HG03108 (cell line): ENCODE measurements around the gene PRDM5.

Source experiments
- ATAC-seq: cut with Tn5 transposase; IDR thresholded peaks from one replicate; pipeline ENCODE4 v1.9.1; 2021; ENCODE audit warnings: moderate library complexity; ENCODE audit not compliant: unreplicated experiment

PRDM5 gene

DNA sequence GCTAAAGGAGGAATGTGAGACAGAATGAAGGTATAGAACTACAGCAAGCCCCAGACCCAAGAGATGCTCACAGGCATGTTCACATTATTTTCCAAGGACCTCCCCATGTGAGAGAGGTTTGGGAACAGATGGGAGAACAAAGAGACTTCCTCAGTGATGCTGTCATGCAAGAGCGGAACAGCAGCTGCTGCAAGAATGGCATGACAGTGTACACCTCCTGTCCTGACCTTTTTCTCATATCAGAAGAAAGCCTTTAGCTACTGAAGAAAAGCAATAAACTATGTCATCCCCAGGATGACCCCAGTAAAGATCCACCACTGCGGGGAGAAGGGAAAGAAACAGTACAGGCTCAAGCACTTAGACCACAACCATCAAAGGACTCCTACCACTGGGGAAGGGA lies 7.2 kb downstream of the PRDM5 start:
- no peak for ATAC-seq

DNA sequence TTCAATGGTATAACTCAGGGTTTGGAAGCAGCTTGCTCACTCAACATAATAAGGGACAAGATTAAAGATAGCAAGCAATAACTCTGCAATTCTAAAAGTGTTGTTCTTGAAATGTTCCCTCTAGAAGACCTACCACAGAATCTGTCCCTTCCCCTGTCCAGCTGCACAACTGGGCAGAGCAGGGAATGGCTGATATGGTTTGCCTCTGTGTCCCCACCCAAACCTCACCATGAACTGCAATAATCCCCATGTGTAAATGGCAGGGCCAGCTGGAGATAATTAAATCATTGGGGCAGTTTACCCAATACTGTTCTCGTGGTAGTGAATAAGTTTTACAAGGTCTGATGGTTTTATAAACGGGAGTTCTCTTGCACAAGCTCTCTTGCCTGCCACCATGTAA lies 19.1 kb downstream of the PRDM5 start:
- no peak for ATAC-seq

DNA sequence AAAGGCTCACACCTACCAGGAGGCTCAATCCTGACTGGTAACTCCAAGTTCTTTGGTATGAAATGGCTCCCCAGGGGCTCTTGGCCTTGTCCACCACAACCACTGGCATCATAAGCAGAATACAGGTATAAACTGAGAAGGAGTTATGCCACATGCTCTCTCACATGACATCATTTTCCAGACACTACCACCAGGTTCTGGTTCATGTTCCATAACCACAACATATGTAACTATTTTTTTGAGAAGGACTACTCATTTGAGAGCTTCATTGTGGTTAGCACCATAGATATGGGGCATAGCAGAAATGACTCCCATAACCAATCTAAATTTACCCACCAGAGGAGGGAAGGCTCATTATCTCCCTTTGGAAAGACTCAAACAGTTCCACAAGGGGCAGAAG lies 19.6 kb downstream of the PRDM5 start:
- ATAC-seq = no peak

DNA sequence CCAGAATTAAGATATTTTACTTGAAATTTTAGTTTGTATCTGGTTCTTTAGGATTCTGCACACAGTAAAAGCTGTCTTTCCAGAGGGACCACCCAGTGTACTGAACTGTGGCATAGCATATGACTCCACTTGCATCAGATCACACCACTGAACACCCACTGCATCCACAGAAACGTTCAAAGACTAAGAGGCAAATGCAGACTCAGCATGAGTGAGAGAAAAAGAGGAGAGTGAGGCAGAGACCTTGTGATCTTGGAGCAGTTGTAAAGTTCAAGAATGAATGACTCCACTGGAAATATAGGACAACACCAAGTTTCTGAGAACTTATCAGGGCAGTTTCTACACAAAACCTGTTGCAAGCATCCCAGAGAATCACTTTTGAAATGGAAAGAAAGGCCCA lies 20.8 kb downstream of the PRDM5 start:
- no peak for ATAC-seq

DNA sequence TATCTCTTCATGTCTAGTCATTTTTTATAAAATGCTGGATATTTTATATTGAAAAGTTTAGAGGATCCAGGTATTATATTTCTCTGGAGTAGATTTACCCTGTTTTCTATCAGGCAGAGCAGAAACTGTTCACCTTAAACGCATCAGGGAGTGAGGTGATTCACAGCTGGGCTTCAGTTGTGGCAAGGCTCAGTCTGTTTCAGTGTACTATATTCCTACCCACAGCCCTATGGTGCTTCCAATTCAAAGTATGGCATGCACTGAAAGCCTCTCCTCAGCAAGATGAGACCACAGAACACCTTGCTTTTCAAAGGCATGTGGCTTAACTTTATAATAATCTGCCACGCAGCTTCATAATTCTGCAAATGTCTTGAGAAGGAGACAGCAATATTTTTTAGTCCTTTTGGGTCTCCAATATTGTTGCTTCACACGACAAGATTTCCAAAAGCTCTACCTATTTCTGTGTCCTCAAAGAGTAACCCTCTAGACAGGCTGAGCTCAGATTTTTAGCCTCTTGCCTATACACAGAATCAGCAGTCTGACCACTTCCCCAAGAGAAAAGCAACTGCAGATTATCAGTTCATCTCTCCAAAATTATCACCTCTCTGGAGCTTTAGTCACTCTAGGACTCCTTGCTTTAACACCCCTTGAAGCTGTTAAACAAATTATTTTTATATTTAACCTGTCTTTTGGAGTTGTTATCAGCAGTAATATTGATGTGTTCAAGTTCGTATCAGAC lies 24.4 kb downstream of the PRDM5 start:
- ATAC-seq = no peak

DNA sequence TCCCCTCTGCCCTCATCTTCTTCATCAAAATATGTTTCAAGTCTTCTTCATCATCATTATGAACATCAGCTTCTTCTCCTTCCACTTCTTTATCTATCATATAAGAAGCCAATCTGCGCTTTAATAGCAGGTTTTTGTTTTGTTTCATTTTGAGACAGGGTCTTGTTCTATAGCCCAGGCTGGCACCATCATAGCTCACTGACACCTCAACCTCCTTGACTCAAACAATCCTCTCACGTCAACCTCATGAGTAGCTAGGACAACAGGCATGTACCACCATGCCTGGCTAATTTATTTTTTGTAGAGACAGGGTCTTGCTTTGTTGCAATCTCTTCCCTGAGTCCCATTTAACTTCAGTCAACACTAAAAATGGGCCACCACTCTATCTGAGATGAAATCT lies 27.0 kb downstream of the PRDM5 start:
- no peak for ATAC-seq

DNA sequence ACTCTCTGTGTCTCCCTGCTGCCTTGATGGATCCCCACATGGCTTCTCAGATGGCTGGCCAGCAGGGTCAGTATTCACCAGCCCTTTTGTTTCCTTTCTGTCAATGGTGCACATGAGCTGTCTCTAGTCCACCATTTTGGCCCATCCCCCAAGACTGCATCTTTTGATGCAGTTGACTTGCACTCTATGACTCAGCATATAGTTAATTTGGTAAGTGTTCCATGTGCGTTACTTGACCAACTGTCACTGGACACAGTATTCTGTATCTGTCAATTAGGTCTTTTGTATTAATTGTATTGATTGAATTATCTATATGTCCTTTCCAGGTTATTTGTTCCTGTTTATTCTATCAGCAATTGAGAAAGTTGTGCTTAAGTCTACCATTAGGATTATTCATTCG lies 29.2 kb downstream of the PRDM5 start:
- no peak for ATAC-seq

DNA sequence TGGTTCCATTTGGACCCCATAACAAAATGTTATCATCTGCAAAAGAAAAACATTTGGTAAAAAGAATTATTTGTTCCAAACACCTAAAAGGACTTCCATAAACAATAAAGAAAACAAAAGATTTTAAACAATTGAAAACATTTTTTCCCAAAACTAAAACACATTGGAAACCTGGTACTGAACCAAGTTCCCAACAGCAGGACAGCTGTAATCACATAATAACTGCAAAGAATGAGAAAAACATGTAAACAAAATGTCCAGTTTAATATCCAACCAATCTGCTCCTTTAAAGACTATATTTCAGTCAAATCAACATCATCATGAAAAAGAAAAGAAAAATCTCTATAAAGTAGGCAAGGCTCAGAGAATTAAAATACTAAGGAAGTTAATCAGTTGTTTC lies 36.3 kb downstream of the PRDM5 start:
- ATAC-seq = no peak

DNA sequence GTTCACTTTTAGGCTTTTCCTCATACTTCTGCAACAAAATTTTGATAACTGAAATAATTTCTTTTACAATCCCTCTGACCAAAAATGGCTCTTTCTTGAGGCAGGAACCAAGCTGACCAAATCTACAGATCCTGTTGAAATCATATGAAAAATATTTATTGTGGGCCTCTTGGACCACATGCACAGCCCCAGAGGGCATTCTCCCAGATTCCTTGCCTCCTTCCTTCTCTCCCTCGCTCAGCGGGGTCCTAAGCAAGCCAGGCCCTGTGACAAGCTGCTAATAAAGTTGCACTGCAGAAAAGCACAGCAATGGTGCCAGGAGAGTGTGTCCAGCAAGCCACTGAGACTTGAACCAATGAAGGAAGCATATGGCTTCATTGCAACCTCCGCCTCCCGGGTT lies 40.7 kb downstream of the PRDM5 start:
- ATAC-seq = no peak

DNA sequence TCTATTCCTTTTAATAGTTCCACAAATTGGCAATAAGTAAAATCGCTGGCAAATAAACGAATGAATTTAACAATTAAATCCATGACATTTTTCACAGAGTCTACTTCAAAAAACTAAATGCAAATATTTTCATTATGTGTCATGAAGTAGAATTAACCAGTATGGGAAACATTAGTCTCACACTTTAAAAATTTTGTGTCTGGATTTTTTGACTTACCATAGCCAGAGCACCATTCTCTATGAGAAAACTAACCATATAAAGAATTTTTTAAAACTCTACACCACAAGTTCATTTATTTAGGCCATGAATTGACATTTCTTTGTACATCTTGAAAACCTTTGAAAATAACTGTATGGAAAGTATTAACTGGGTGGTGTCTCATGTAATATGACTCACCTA lies 41.2 kb downstream of the PRDM5 start:
- no peak for ATAC-seq

DNA sequence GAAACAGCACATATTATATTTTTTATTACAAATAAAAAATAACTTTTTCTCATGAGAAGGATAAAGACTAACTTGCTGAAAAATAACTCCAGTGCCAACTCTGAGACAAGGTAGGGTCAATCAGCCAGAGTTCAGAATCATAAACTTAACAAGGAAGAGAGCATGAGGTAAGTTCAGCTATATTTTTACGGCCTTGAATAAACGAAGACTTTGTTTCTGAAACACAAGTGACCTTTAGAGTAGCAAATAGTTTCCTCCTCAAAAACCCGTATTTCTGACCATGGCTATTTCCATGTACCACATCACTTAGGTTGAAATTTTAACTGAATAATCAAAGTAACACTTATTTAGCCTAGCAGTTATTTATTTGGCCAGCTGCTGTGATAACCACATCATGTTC lies 45.5 kb downstream of the PRDM5 start:
- ATAC-seq = no peak

DNA sequence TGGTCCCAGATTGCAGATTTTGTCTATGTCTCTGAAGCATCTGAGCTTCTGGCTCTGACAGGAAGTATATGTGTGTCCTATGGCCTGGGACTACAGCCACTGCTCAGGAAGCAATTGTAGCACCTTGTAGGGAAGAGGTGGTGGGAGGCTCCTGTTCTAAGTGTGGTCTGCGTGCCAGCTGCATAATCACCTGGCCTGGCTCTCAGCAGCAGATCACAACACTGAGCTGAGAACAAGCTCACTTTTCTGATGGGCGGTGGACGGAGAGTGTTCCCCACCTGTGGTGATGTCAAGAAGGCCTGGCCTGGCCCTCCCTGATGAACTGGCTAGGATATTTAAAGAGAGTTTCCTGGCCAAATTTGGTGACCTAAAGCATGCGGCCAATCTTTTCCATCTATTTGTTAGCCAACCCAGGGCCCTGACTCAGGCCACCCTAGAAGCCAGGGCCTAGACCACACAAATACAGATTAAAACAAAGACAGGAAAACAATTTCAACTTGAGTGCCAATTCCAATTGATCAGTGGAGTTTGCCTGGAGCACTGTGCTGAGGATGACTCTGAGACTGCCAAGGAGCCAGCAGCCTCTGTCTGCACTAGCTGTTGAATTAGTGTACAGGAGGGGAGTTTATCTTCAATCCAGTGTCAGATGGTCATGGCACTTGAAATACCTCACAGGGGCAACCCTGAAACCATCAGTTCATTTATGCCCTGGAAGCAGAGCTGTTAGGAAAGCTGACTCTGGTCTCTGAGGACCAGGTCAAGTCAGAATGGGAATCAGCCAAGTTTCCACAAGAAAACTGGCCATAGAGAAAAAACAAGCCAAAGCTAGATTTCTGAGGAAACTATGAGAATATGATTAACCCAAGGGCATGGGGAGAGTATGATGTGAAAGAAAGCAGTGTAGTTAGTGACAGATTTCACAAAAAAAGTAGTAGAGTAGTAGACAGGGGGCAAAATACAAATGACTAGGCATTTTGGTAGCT lies 47.4 kb downstream of the PRDM5 start:
- ATAC-seq = no peak

DNA sequence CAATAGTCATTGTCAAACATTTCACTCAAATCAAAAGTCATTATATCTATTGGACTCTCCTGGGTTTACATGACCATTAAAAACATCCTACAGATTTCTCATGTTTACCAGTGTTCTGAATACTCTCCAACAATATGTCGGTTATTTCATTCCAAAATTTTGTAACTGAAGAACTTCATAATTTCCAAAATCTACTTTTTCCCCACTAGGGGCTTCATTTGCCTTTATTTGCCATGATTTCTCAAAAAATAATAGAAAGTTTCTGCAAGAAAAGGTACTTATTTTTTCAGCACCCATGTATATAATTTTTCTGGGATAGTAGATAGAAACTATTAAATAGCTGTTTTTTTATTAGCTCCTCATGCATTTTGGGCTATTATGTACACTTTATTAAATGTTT lies 49.0 kb downstream of the PRDM5 start:
- no peak for ATAC-seq

DNA sequence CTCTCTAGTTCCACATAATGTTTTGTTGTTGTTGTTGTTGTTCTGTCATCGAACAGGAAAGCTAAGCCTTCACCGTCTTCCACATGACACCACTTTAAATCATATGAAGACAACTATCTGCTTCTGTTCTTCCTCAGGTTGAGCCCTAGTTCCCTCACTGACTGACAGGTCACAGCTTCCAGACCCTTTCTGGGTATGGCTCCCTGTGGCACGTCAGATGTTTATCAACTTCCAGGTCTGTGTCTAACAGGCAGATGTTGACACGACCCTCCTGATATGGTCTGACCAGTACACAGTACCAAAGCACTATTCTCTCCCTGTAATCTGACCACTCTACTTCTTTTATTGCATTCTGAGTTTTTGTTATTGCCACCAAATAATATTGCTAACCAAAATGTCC lies 51.4 kb downstream of the PRDM5 start:
- ATAC-seq = no peak

DNA sequence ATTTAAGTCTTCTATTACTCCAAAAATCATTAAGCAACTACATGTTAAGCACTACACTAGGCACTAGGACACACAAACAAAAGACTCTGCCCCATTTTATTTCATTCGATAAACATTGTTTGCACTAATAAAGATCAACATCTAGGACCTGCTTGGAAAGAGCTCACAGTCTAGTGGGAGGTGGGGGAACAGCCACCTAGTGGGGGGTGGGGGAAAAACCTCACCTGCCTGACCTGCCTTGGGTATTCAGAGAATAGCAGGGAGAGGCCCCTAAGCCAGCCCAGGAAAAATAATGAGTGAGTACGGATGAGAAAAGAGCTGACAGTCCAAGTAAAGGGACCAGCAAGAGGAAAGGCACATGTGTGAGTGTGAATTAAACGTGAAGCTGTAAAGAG lies 52.2 kb downstream of the PRDM5 start:
- no peak for ATAC-seq

DNA sequence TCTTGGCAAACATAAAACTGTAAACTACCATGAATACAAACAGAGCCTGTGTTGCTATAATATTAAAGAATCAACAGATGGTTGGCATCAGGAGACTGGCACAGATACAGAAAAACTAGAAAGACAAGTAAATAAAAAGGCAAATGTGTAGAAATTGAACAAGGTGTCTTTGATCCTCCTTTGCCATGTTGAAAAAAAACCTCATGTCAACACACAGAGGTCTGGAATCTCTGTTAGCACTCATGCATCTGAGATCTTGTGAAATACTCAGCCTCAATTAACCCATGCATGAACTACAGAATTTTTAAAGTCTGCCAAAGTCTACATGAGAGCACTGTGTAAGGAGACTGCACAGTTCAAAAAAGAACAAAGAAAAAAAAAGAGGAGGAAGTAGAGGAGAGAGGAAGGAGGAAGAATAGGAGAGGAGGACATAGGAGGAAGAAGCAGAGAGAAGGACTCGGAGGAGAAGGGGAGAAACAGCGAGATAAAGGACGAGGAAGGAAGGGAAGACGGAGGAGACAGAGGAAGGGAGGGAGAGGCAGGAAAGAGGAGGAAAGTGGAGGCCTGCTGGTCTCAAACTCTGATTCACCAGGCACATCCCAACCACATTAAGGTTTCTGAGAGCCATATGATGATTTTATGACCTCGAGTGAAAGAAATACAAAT lies 52.8 kb downstream of the PRDM5 start:
- no peak for ATAC-seq

DNA sequence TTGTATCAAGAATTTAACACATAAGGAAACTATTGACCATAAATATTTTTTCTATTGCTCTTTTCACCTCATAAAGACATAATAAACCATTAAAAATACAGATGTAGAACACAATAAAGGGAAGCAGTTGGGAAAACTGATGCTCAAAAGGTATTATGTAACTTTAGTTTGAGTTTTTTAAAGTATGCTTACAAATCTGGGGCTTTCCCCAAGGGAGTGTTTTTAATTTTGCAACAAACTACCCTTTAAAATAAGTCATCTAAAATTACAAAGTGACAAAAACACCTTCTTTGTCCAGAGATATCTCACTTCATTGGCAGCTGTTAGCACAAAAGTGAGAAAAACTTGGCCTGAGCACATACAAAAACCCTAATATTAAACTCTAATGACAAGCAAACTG lies 55.0 kb downstream of the PRDM5 start:
- ATAC-seq = no peak

DNA sequence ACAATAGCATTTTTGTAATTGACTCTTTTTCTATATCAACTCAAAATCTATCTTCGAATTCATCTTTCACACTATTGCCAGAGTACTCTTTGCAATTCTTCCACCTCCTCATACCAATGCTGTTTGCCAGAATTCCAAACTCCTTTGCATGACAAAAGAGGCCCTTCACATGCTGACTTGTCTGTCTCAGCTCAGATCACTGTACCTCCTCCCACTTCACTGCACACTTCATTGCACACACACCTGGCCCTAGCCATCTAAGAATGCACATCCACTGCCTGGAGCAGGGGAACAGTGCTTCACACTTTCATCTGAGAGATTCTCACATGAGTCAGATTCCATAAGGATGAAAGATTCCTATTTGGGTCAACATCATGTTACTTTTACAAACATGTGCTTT lies 56.5 kb downstream of the PRDM5 start:
- no peak for ATAC-seq

DNA sequence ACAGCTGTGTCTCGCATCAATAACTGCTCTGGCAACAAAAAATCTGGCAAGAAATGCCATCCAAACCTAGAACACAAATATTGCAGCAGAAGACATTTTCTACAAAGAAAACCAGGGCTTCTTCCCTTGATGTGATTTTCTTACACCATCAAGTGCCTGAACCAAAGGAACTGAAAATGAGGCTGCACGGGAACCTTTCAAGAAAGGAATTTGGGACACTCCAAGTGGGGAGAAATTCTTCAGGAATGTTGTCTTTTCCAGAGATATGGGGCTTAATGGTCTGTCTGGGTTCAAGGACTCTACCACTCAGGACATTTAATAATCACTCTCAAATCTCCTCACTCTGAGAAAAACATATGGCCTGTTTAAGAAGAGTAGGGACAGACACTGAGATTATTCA lies 57.6 kb downstream of the PRDM5 start:
- ATAC-seq = no peak

DNA sequence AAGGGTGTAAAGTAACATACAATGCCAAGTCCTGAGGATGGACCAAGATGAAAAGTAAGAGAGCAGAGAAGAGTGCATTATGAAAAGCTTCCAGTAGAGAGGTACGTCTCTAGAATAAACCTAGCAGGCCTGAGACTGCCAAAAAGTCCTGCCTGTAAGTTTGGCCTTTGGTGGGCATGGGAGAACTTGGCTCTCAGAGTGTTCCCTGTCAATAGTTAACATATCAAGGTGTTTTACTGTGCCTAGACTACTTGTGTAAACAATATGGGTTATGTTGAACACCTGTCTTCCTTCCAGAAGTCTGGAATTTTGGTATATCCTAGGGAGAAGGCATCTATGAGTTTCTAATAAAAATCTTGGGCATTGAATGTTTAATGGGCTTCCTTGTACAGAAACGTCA lies 60.1 kb downstream of the PRDM5 start:
- ATAC-seq = no peak

DNA sequence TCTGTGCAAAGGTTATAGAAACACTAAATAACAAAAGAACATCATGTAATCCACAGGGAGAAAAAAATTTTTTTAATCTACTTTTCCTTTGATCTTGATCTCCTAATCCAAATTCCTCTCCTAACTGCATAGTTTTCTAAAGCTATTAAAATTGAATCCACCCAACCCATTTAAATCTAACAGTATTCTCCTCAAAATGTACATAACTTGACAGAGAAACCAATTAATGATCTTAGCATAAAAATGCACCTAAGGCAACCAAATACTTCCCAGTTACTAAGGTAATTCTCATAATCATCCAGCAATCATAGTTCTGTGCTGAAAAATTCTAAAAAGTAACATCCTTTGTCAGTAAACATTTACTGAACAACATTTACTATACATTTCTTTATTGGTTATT lies 60.7 kb downstream of the PRDM5 start:
- ATAC-seq = no peak

DNA sequence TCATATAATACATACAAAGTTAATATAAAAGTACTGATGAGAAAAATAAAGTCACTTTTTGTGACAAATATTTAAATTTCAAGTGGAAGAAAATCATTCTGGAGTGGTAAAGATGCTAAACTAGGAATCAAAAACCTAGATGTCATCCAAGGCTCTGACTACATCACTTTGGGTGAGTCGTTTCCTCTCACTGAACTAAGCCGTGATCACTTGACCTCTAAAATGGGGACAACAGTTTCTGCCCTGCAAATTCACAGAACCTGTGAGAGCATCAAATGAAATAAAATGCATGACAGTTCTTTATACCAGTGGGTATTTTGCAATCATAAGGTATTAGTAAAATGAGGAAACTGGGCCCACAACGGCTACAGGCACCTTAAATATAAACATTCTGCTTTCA lies 63.8 kb downstream of the PRDM5 start:
- ATAC-seq = no peak
